Daoy (cell line): ENCODE measurements around the gene PIEZO2. TPM values are rescaled to one million over a fixed set of nuclear protein-coding genes. Genes with fewer than 3 reads are reported as not detected.
A peak's percentile ranks its signal among the peaks of the same experiment; 100 is the strongest.
"Not testable (repeated sequence)": the region's sequence is repeated elsewhere in the genome, so short reads cannot be mapped to it uniquely, and the experiment has no call there.

ENCODE experiments used
- DNase-seq: peaks from one replicate; pipeline ENCODE4 v3.0.0-alpha.2; 2015; ENCODE audit warnings: low read depth
- total RNA-seq: library from RNA; depleted of rRNA; stranded (reverse); fragments of >200 nt; shearing (Covaris generic); gene quantifications from 2 replicates; pipeline ENCODE4 v1.2.3, GENCODE V29; 2014

The PIEZO2 gene
- total RNA-seq, 1 experiment from 2014 or later, result 2.2 TPM

DNA sequence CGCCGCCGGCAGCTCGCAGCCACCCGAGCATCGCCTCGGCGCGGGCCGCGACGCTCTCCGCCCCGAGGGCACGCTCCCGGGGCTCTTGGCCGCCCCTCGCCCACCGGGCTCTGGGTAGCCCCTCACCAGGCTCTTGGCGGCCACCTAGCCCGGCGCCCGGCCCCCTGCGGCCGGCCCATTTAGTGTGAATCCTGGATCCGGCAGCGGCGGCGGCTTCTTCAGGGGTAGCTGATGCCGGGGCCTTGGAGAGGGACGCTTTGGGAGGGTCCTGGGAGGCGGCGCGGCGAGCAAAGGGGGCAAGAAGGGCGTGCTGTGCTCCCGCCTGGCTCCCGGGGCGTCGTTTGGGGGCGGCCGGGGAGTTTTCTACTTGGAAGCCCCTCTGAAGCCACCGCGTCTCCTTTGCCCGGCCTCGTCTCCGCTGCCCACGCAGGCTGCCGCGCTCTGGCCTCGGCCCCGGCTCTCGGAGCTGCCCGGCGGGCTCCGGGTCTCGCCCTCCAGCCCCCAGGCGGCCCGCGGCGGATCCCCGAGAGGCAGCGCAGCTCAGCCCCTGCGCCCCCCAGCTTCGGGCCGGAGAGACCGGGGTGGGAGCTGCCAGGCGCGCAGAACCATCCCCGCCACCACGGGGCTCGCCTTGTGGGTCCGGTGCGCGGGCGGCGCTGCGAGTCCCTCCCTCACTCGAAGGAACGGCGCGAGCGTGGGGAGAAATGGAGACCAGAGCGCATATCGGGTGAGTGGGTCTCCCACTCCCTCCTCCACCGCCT is 509 bp downstream of the PIEZO2 start:
- no peak for DNase-seq

DNA sequence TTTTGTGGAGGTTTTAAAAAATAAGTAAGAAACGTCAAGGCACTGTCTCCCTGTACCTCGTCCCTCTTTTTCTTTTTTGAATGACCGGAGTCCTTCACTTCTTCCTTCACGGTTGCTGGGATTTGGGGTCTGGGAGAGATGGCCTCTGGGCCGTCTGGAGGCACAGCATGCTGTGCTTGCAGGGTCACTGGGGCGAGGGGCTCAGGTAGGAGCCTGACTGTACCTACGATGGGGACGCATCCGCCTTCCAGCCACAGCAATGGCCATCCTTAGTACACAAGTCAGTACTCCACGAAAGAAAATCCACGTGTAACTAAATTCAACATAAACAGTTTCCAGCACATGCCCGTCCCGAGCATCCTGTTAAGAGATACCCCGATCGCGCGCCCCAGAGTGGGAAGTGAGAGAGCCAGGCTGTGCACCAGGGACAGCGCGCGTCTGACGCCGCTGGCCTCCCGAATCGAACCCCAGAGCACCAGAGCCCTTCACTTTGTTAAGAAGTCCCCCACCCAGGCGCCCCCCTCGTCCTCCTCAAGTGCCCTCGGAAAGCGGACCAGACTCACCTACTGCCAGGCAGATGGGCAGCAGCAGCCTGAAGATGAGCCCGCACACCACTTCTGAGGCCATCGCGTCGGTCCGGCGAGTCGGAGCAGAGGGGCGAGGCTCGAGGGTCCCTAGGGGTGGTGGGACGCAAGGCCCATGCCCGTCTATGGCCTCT is 1.2 kb downstream of the PIEZO2 start:
- DNase-seq, result no peak

DNA sequence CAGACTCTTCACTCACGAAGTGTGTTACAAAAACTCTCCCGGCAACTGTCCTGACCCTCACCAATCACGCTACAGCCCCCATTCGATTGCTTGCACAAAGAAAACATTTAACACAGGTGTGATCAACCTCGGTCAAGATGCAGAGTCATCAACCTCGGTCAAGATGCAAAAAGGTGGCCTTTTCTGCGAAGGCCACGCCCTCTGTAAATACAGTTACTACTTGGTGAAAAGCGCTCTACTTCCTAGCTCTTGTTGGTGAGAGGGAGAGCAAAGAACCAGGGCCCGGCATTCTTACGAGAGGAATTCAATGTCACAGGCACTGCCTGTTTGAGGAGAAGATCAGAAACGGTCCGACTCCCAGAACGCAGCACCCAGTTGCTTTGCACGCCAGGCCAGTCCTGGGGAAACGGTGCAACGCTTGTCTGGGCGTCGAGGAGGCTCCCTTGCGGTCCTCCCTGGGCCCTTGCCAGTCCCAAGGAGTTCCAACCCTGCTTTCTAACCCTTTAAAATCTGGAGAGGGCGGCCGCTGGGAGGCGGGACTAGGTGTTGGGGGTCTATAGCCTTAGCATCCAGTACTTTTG is 1.9 kb downstream of the PIEZO2 start:
- DNase-seq, result no peak

DNA sequence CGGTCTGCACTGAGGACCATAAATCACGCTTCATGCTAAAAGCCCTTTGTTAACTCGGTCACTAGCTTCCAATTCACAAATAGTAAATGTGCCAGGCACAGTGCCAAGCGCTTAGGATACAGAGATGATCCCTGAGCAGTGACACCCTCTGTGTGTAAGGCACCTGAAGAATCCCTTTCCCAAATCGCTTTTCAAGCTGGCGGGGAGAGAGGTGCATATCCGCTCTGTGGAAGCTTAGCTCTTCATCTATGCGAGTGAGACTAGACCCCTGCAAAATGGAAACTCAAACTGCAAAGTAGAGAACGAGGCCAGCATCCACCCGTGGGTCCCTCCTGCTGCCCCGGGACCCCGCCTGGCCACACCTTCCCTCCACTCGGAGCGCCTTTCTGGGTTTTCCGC is 2.4 kb downstream of the PIEZO2 start:
- DNase-seq, result no peak

DNA sequence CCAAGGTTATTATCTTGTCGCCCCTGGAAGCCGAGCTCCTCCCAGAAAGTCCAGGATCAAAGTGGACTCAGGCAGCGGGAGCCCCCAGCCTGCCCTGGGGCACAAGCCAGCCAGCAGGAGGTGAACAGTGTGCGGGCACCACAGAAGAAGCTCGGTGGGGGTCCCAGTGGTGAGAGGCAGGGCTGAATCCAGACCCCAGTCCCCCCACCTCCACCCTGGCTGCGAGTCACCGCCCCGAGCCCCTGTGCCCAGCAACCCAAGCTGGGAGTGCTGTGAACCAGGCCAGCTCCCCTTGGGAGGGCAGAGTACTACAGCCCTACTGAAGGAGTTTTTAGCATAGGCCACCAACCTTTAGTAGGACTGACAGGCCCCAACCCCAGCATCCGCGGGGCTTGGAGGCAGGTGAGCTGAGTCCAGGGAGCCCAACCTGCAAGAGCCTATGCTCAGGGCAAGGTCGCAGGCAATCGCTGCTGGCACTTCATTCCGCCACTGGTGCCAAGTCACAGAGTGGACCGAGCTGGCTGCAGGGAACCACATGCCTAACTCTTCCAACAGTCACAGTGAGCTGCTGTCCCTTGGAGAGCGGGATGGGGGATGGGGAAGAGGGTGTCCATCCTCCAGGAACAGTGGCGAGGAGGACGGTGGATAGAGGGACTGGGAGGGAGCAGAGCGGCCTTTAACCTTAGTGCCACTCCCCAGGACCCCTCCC is 3.0 kb downstream of the PIEZO2 start:
- DNase-seq, result no peak

DNA sequence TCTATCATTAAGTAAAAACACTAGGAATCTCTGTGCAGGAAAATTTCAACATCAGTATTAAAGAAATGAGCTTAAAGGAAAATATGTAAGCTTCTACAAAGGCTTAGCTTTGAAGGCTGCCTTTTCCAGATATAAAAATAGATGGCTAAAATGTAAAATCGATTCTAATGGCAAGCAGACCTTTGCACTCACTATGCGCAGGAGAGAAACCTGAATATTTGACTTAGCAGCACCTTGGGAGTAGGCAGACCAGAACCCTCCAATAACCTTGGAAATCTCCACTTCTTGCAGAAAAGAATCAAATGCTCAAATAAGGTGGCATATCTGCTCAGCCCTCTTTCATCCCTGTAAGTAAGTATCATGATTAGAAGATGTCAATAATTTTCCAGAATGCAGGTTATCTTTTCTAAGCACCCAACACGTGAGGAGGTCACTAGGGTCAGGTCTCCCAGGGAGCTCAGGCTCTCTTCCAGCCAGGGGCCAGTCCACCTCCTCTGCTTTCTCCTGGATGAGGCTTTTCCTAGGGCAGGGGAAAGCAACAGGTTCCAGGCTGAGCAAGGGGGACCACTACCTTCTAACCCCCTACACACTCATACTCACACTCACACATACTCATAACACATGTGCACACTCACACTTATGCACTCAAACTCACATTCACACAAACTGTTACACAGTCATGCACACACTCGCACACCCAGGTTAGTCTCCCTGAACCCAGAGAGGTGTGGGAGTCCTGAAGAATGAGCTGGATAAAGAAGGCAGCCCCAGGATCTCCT is 3.8 kb downstream of the PIEZO2 start:
- DNase-seq, result no peak

DNA sequence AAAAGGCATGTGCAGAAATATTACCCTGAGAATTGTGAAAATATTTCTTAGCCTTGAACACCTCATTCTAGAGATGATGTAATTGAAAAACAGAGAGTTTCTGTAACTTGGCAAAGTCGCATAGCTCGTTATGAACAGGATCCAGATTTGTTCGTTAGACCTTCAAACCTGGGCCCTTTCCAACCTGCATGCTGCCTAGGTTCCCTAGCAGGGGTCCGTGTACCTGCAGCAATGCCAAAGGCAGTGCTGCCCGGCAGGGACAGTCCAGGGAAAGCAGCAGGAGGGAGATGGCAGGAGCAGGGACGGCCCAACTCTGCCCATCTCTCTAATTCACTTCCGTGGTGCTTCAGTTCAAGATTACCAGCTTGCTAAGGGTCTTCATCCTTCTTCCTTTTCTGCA is 12.0 kb downstream of the PIEZO2 start:
- no peak for DNase-seq

DNA sequence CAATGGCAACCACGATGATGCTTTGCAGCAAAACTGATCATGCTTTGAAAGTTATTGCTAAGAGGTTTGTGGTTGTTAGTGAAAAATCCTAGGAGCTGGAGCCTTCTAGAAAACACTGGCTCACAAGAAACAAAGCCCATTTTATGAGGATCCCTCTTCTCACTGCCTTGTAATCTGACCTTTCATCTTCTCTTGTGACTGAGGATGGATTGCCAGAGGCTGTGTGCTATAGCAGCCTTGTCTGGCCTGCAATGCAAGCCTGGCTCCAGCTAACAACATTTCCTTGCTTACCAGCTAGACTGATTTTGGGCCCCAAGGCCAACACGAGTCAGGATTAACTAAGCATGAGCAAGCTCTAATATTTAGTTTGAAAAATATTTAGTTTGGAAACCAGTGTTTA is 13.1 kb downstream of the PIEZO2 start:
- no peak for DNase-seq

DNA sequence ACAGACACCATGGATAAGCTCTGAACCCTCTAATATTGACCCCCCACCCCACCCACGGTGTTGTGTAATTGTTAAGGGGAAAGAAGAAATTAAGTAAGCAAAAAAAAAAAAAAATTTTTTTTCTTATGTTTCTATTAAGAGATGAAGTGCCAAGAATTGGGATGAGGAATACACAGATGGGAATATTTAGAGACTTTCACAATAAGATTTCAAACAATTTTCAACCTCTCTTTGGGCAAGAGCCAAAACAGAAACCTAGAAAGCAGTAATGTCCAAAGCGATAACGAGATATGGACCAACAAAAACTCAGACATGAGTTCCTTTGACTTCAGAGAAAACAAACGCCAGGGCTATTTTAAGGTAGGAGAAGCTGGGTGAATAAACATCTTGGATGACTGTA is 14.4 kb downstream of the PIEZO2 start:
- no peak for DNase-seq

DNA sequence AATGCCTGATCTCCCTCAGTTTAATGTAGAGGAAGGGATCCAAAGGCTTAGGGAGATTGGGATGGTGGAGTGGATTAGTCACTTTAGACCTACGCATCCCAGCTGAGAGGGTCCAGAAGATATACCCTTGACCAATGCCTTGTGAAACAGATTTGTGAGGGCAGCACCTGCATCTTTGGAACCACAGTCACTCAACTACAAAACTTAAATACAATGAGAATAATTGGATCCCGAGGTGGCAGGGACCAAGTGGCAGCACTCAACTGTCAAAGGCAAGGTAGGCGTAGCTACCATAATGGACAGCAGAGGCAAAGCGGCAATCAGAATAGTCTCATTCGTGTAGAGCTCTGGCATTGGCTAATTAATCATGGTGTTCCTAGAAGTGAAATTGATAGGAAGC is 20.3 kb downstream of the PIEZO2 start:
- not testable (repeated sequence) for DNase-seq

DNA sequence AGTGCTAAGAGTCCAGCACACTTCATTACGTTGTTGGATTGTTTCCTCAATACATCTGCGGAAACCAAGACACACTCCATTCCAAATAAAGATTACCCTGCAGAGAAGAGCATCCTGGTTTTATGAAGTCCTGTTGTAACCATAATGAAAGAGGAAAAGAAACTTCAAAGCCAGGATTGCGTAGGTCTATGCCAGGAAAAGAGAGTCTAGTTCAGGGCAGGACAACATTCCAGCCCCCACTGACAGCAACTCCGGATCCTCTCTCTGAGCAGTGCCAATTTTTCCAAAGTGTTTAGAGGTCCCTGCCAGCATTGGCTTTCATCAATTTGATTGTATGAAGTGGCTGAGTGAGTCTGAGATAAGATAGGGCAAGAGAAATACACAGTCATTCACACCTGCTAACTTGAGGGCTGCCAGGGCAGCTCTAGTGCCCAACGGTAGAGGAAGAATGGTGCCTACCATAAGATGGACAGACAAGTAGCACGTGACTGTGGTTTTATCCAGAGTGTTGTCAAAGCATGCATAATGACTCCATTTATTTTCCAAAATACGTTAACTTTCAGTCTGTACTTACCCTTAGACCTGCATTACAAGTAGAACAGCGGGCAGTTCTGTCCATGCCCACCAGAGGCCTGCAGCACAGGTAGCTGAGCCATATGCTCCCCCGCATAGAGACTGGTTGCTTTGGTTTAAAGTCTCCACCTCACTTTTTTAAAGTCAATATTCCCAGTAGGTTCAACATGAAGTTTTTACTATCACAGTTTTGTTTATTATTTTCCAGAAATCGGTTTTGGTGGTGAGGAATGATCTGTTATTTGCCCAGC is 23.7 kb downstream of the PIEZO2 start:
- no peak for DNase-seq

DNA sequence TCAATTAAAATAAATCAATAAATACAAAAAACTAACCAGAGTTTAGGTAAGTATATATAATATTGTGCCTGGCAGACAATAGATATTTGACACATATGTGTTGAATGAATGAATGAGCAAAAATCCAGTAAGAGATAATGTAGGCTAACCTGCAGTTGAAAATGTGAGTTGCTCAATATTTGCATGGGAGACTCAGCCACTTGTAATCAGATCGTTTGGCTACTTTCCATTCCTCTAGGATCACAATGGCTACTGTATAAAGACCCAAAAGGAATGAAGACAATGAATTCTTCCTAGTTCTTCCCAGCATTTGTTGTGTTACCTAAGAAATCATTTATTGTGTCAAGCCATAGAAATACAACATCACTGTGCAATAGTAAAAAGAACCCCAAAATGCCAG is 25.3 kb downstream of the PIEZO2 start:
- DNase-seq, result no peak

DNA sequence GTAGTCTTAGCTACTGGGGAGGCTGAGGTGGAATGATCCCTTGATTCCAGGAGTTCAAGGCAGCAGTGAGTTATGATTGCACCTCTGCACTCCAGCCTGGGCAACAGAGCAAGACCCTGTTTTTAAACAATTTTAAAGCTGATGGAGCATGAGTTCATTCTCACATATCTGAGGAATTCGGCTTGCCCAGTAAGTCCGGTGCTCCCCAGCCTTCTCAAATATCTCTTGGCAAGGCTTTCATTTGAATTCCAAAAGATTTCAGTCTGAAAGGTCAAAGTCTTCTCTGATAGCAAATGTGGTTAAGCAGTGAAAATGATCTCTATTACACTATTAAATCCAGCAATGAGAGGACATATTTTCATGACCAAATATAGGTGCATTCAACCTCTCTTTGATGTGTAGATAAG is 27.9 kb downstream of the PIEZO2 start:
- no peak for DNase-seq

DNA sequence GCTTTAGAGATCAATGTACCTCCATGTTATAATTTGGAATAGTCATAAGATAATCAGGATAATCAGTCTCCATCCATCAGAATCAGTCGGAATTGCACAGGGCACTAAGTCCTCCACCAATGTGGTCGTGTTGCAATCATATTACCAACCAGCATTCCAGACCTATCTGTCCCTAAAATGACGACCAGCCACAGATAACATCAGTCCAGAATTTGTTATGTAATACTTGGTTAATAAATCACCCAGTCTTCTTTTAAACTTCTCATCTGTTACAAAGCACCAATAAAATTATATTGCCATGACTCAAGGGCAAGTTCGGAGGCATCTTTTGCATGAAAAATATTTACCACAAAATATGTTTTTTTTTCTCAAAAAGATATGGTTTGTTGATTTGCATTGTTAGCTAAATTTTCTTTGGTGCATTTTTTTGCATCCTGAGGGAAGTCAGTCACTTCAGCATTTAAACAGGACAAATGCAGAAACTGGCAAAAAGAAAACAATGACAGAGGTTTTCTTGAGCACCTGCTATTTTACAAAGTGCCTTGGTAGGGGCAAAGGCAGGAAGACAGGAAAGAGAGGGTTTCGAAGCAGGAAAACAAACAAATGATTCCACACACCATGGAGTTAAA is 29.3 kb downstream of the PIEZO2 start:
- no peak for DNase-seq

DNA sequence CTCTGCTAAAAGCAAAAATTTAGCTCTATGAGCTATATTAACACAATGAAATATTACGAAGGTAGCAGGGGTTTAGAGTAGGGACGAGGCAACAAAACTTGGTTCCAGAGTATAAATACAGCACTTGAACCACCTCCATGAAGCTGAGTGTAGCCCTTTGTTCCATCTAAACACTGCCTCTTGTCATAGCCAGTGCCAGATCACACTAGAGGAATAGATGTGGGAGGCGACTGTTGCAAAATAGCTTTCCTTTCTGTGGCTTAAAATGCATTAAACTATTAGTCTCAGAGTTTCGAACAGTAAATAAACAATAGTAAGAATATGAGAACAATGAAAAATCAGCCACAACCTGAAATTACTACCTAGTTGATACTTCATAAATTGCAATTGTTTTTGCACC is 29.8 kb downstream of the PIEZO2 start:
- no peak for DNase-seq

DNA sequence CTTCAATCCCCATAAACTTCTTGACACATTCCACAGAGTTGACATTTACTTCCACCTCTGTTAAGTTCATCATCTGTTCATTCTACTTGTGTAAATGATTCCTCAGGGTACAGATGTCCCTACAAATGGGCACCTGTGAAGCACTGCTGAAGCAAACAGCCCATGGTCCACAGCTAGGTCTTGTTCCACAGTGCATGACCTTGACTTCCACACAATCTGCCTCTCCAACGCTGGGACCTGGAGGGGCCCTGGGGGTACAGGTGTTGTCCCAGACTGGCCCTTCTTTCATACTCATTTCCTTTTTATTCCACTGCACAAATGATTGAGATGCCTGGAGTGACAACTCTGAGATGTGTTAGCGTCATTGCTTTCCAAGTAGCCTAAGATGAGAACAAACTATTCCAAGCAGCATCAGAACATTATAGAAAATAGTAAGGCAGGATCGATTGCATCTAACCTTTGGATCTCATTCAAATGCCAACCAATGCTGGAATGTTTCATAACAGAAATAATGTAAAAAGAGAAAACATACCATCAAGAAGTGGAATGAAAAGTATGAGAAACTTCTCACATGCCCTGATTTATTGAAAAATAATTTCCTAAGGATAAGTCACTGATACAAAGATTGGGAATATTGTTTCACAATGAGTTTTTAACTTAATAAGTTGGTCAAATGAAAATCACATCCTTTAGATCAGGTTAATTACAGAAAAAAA is 31.2 kb downstream of the PIEZO2 start:
- no peak for DNase-seq

DNA sequence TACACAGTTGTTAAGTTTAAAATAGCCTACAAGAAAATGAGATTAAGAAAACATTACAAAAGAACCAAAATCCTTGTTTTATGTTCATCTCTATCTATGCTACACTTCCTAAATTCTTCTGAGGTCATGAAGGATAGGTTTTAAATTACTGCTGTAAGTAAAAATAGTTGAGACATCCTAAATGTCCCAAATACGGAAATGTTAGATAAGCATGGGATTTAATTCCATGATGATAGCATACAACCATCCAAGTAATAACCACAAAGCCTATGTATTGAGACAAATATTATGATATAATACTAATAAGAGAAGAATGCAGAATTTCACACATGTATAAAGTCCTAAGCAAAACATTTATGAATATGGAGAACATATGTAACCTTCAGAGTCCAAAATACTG is 34.1 kb downstream of the PIEZO2 start:
- DNase-seq, result no peak

DNA sequence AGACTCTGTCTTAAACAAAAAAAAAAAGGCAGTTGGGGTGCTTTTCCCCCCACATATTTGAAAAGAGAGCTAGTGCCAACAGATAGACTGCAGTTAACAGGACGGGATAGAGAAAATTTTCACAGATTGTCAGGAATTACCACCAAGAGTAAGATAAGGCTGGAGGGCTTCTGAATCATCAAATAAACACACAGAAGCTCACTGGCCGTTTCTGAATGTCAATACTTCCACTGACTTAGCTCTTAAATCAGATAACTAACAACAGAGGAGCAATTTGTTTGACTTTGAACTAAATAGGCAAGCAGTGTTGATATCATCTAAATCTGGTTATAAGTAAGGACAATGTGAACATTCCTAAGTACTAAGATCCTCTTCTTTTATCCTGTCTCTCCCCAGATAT is 34.7 kb downstream of the PIEZO2 start:
- peak; percentile 19 for DNase-seq

DNA sequence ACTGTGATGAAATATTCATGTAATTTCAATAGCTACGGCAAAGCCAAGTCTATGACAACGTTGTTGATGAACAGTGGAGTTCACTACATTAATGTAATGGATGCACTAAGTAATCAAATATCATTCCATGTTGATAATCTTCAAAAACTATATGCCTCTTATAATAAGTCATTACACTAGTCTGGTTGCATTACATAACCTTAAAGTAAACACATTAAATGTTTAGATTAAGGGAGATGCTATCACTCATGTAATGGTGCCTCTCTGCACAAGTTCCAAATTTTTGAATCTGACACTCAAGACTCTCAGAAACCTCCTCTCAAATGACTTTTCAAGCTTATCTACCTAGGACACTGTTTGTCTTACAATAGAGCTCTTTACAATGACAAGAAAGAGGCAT is 35.4 kb downstream of the PIEZO2 start:
- no peak for DNase-seq
